Right lobe of liver (tissue), 4 donors: ENCODE results near the gene ZNF865.

ENCODE experiments used
- CTCF ChIP-seq, 4 donors: fragments of 200-600 bp in 3 of 4; fragments of 450-650 bp in 1 of 4; IDR thresholded peaks; one replicate each; pipeline versions ENCODE4 v1.5.1 to v1.8.0; 2016 to 2022; ENCODE audit warnings: antibody characterized with exemption in 4 of 4, mild to moderate bottlenecking in 2 of 4
- POLR2A ChIP-seq: fragments of 450-650 bp; IDR thresholded peaks from one replicate; pipeline ENCODE4 v1.6.1; 2017; ENCODE audit warnings: antibody characterized with exemption, mild to moderate bottlenecking
- donor health status: DM: no; HTN: no; CAD: no.
- donor health status: DM: no; HTN: no; CAD: no.
- donor health status: DM: no; HTN: yes; CAD: no.

GRCh38 chr19:55609326-55609725 lies 3.9 kb downstream of the ZNF865 start:
- TF ChIP-seq POLR2A (no peak), CTCF (IDR thresholded peaks at IDR 0.05) (no peak)
